Heart left ventricle (tissue), 16 donors: Measurements from ENCODE around the gene CLPTM1L. TPM values are rescaled to one million over a fixed set of nuclear protein-coding genes. Genes with fewer than 3 reads are reported as not detected.
"Not testable (repeated sequence)": the region's sequence is repeated elsewhere in the genome, so short reads cannot be mapped to it uniquely, and the experiment has no call there.

Source experiments
- ATAC-seq, 4 donors: fragments of 200-7000 bp; cut with Tn5 transposase; one replicate each; pipeline ENCODE4 v1.9.1; 2020 to 2022; ENCODE audit warnings: moderate library complexity in 4 of 4, mild to moderate bottlenecking in 3 of 4, moderate number of reproducible peaks in 1 of 4
- DNase-seq, 5 donors: peaks; one replicate each; pipeline ENCODE4 v3.0.0-alpha.2; 2020
- H3K27ac ChIP-seq, 12 donors: fragments of 200-600 bp; sonication (generic) in 4 of 12; one replicate each; pipeline versions ENCODE4 v1.5.0 to v1.8.0; 2016 to 2022; ENCODE audit warnings: mild to moderate bottlenecking in 2 of 12
- H3K27me3 ChIP-seq, 9 donors: fragments of 200-600 bp; sonication (generic) in 2 of 9; one replicate each; pipeline versions ENCODE4 v1.5.1 to v1.8.0; 2016 to 2022; ENCODE audit warnings: mild to moderate bottlenecking in 3 of 9
- H3K36me3 ChIP-seq, 9 donors: fragments of 200-600 bp; sonication (generic) in 2 of 9; one replicate each; pipeline versions ENCODE4 v1.5.0 to v1.8.0; 2018 to 2022; ENCODE audit warnings: mild to moderate bottlenecking in 2 of 9
- H3K4me1 ChIP-seq, 12 donors: fragments of 200-600 bp; sonication (generic) in 4 of 12; one replicate each; pipeline versions ENCODE4 v1.5.0 to v1.8.0; 2016 to 2022; ENCODE audit warnings: mild to moderate bottlenecking in 3 of 12
- H3K4me3 ChIP-seq, 12 donors: fragments of 200-600 bp; sonication (generic) in 4 of 12; one replicate each; pipeline versions ENCODE4 v1.5.0 to v1.8.0; 2017 to 2022; ENCODE audit warnings: mild to moderate bottlenecking in 9 of 12, moderate library complexity in 4 of 12
- H3K9me3 ChIP-seq, 12 donors: fragments of 200-600 bp; sonication (generic) in 4 of 12; one replicate each; pipeline versions ENCODE4 v1.5.0 to v1.8.0; 2016 to 2022; ENCODE audit warnings: mild to moderate bottlenecking in 1 of 12
- CTCF ChIP-seq, 12 donors: fragments of 200-600 bp; sonication (generic) in 4 of 12; IDR thresholded peaks; one replicate each; pipeline versions ENCODE4 v1.5.0 to v1.8.0; 2018 to 2022; ENCODE audit warnings: antibody characterized with exemption in 12 of 12, mild to moderate bottlenecking in 5 of 12
- POLR2A ChIP-seq, 2 donors: fragments of 450-650 bp; IDR thresholded peaks; one replicate each; pipeline ENCODE4 v1.6.1; 2017; ENCODE audit warnings: antibody characterized with exemption in 2 of 2, mild to moderate bottlenecking in 2 of 2, moderate library complexity in 2 of 2
- WGBS, 4 donors: extraction: QIAGEN DNeasy Blood & Tissue Kit in 2 of 4; methylation state at CpG; one replicate each; pipeline versions ENCODE4 v1.1.5 to v1.1.7; 2013 to 2018; 5-methylcytosine and 5-hydroxymethylcytosine counted together
- intact Hi-C, 10 donors: fragments of 100-400 bp; cut with DNase I; formaldehyde crosslinking; loops; one replicate each; pipeline versions ENCODE4 v1.11.1 to v1.14.2; 2022
- polyA plus RNA-seq, 2 donors: library from polyadenylated mRNA; stranded (reverse); fragments of 200-250 nt; gene quantifications; one replicate each; pipeline ENCODE4 v1.2.3, GENCODE V29; 2013
- total RNA-seq, 9 donors: library from RNA; depleted of rRNA in 2 of 9; stranded (reverse); fragments of >200 nt in 2 of 9; fragmentation: NEBNext Ultra II Directional in 3 of 9; extraction: Animal tissue kit (Norgen Biotek cat#: 25700) in 3 of 9; gene quantifications; one replicate each; pipeline versions ENCODE4 v1.1.0 to v1.2.4, GENCODE V29; 2016 to 2023
- donor health status: ischemic (EF 13 %, LVEDD 7.1; RV severe dilation, severe dysfunction).
- donor health status: healthy with polysubstance abuse.
- donor health status: DM: no; HTN: yes; CAD: no.
- donor health status: DM: no; HTN: no; CAD: no.
- donor health status: ischemic (EF 25% LVEDD 6.9; RV normal size, moderate dysfunction).
- donor health status: ischemic (EF 25% LVEDD 5.7; RV mildly dilated, moderate dysfunction).
- donor health status: healthy.
- donor health status: DM: yes; HTN: yes; CAD: no.
- donor health status: ischemic (EF 35%, LVEDD 5.7; RV mildly dilated, moderate dysfunction).
- donor health status: nonischemic (EF 11% LVEDD 7.7; RV severe dilation, severe dysfunction).
- donor health status: DM: yes; HTN: yes; CAD: no.
- donor health status: PGD.
- donor health status: ischemic (EF 29% LVEDD 5.4; RV normal size, mild dysfunction).
- donor health status: nonischemic (EF 23%, LVEDD 6.1; RV moderate dilation, normal function).

CLPTM1L gene
- total and polyA plus RNA-seq, 11 donors: 23.5 to 96.8 (median 39.4) TPM

GRCh38 chr5:1285141-1285540 lies 59.8 kb downstream of the CLPTM1L start:
- Histone ChIP-seq H3K4me3 (no peak overlapping the region), H3K9me3 (peaks cover 0 to 5% (median 0%) of the 10 kb centered on the region in 12 donors), H3K27ac (no peak overlapping the region), H3K27me3 (no peaks in the 10 kb centered on the region), H3K4me1 (no peaks in the 10 kb centered on the region), H3K36me3 (no peaks in the 10 kb centered on the region)
- ATAC-seq (no peak), DNase-seq (peak in 1 of 5 donors; percentile 44)
- TF ChIP-seq POLR2A (IDR thresholded peaks at IDR 0.05) (no peak), CTCF (IDR thresholded peaks at IDR 0.05) (no peak)
- 79 to 89% (median 81%) methylated on average over 11 to 12 of the region's 12 CpGs for WGBS, 4 donors
- intact Hi-C loops: no loop called here

DNA sequence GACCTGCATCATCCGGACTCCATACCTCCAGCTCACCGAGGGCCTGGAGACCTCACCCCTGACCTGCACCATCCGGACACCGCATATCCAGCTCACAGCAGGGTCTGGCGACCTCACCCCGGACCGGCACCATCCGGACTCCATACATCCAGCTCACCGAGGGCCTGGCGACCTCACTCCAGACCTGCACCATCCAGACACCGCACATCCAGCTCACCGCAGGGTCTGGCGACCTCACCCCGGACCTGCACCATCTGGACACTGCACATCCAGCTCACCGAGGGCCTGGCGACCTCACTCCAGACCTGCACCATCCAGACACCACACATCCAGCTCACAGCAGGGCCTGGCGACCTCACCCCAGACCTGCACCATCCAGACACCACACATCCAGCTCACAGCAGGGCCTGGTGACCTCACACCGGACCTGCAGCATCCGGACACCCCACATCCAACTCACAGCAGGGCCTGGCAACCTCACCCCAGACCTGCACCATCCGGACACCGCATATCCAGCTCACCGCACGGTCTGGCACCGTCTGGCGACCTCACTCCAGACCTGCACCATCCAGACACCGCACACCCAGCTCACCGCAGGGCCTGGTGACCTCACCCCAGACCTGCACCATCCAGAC lies 60.4 kb downstream of the CLPTM1L start:
- 78 to 85% (median 83%) methylated on average over 19 to 27 of the region's 27 CpGs for WGBS, 4 donors
- H3K27ac ChIP-seq, ATAC-seq, H3K36me3 ChIP-seq, intact Hi-C loops, H3K9me3 ChIP-seq, H3K4me3 ChIP-seq, H3K4me1 ChIP-seq, H3K27me3 ChIP-seq: not testable (repeated sequence)
- DNase-seq: peak in 1 of 5 donors; percentile 35

- ATAC-seq, H3K36me3 ChIP-seq, H3K9me3 ChIP-seq, H3K27me3 ChIP-seq, H3K4me1 ChIP-seq, intact Hi-C loops, H3K4me3 ChIP-seq, H3K27ac ChIP-seq: not testable (repeated sequence)
- WGBS, 4 donors: 83 to 89% (median 87%) methylated on average over 16 of the region's 16 CpGs
- DNase-seq: peak in 1 of 5 donors; percentile 23
Measured at GRCh38 chr5:1283729-1284041, 61.2 kb downstream of the CLPTM1L start.

- intact Hi-C loops: not testable (repeated sequence)
Measured at GRCh38 chr5:1282993-1283728, 61.7 kb downstream of the CLPTM1L start.

DNA sequence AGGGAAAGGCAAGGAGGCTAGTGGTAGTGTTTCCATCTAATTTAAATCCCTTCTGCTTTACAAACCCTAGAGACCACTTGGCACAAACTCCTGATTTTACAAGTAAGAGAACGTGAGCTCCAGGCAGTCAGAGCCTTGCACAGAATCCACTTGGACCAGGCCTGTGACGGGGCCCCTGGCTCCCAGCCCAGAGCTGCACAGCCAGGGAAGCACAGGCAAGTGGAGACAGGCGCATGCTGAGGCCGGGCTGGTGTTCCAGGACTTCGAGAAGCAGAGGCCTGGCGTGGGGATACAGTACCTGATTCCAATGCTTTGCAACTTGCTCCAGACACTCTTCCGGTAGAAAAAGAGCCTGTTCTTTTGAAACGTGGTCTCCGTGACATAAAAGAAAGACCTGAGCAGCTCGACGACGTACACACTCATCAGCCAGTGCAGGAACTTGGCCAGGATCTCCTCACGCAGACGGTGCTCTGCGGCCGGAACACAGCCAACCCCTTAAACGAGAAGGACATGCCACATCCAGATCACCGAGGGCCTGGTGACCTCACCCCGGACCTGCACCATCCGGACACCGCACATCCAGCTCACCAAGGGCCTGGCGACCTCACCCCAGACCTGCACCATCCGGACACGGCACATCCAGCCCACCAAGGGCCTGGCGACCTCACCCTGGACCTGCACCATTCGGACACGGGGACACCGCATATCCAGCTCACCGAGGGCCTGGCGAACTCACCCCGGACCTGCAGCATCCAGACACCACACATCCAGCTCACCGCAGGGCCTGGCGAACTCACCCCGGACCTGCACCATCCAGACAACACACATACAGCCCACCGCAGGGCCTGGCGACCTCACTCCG lies 62.5 kb downstream of the CLPTM1L start:
- DNase-seq (peak in 3 of 5 donors; percentile 62 to 75 (median 70)), ATAC-seq (peak; percentile 67 to 86 (median 77))

More at GRCh38 chr5:1282993-1283728, 61.7 kb downstream of the CLPTM1L start:
- 87 to 91% (median 90%) methylated on average over 33 to 40 of the region's 40 CpGs for WGBS, 4 donors
- ATAC-seq, H3K36me3 ChIP-seq, H3K4me3 ChIP-seq, H3K27ac ChIP-seq, H3K4me1 ChIP-seq, H3K27me3 ChIP-seq, H3K9me3 ChIP-seq: not testable (repeated sequence)
- DNase-seq: peak in 1 of 5 donors; percentile 33

More for the DNA sequence above, 62.5 kb downstream of the CLPTM1L start:
- H3K27me3 ChIP-seq: no peaks in the 10 kb centered on the region
- H3K27ac ChIP-seq: no peak overlapping the region
- intact Hi-C loops: no loop called here
- WGBS, 4 donors: 78 to 81% (median 80%) methylated on average over 33 to 37 of the region's 37 CpGs
- H3K4me3 ChIP-seq: no peak overlapping the region
- peaks cover 0 to 9% (median 0%) of the 10 kb centered on the region in 12 donors for H3K9me3 ChIP-seq
- no peaks in the 10 kb centered on the region for H3K36me3 ChIP-seq
- no peaks in the 10 kb centered on the region for H3K4me1 ChIP-seq
- TF ChIP-seq POLR2A (IDR thresholded peaks at IDR 0.05): no peak
- TF ChIP-seq CTCF (IDR thresholded peaks at IDR 0.05): no peak
